GM21529 (cell line): ENCODE results near the gene GRIK4.

ENCODE experiments used
- ATAC-seq: cut with Tn5 transposase; IDR thresholded peaks from one replicate; pipeline ENCODE4 v1.9.1; 2021; ENCODE audit not compliant: unreplicated experiment

The GRIK4 gene

DNA sequence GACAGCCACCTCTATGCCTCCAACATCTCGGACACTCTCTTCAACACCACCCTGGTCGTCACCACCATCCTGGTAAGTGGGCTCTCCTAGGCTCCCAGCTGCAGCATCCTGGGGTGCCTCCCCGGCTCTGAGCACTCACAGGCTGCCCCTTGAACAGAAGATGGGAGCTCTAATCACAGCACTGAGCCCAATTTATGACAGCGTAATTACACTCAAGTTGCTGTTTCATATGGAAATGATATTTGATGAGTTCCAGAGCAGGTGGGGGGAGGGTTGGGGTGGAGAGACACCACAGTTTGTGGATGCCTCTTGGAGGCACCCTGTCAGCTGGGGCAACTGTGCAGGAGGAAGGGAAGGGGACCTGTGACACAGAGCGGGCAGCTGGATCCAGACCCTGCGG, 387.0 kb downstream of the GRIK4 start:
- no peak for ATAC-seq

DNA sequence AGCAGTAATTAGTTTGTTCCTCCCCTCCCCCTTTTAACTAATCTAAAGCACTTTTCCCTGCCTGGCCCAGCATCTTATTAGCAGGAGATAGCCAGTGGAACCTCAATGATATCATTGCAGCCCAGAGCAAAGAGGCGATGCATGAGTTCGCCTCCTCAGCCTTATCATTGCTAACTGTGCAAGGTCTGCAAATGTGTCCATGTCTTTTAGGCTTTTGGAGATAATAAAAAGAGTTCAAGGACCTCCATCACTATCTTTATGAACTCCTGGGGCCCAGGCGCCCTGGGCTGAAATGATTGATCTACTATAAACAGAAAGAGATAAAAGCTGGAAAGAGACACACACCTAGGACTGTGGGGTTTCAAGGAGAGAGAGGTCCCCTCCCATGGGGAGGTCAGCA, 388.2 kb downstream of the GRIK4 start:
- no peak for ATAC-seq

- ATAC-seq, result no peak
Measured at GRCh38 chr11:120900643-120901042, 389.1 kb downstream of the GRIK4 start.

GRCh38 chr11:120903686-120904085, 392.1 kb downstream of the GRIK4 start:
- no peak for ATAC-seq

GRCh38 chr11:120904116-120904515, 392.6 kb downstream of the GRIK4 start:
- no peak for ATAC-seq

DNA sequence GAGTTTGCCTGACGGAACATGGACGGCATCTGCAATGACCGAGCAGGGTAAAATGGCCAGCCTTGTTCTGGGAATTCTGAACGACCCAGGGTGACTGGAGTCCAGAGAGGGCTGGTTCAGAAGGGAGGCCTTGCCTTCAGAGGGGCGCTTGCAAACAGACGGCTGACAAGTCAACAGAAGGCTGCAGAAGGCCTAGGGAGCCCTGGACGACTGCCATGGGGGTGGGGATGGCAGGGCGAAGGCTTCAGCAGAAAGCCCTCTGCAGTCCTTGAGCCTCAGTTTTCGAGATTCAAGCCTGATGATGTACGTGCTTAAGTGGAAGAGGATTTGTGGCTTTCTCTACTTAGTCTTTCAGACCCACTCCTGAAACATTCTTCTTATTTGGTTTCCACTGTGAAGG, 395.2 kb downstream of the GRIK4 start:
- ATAC-seq, result no peak

DNA sequence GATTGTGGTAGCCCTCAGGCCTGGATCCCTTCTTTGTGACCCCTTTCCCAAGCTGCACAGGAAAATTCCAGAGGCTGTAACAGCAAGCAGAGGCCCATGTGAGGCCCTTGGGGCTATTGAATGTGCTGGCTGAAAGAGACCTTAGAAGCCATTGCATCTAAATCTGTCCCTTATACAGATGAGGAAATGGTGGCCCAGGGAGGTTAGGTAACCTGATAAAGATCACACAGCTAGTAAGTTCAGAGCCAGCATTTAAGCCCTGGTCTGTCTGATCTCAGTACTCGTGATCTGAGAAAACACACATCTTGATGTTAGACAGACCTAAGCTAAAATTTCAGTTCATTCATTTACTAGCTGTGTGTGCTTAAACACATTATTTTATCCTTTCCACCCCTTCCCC, 396.4 kb downstream of the GRIK4 start:
- no peak for ATAC-seq

- ATAC-seq, result no peak
Measured at GRCh38 chr11:120908461-120909181, 397.1 kb downstream of the GRIK4 start.

GRCh38 chr11:120909676-120910416, 398.3 kb downstream of the GRIK4 start:
- ATAC-seq, result no peak

DNA sequence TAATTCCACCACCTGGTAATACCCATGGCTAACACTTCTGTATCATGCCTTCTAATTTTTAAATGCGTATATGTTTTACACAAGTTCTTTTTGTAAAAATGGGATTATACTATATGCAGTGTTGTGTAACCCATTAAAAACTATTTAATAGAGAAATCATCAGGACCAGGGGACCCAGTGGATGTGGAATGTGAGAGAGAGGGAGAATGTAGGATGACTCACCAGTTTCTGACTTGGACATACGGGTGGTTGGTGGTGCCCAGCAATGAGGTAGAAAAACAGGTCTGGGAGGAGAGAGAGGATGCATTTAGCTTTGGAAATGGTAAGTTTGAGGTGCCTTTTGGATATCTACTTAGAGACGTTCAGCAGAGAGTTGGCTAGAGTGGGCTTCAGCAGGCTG, 400.4 kb downstream of the GRIK4 start:
- no peak for ATAC-seq

- no peak for ATAC-seq
Measured at GRCh38 chr11:120912504-120912903, 401.0 kb downstream of the GRIK4 start.

DNA sequence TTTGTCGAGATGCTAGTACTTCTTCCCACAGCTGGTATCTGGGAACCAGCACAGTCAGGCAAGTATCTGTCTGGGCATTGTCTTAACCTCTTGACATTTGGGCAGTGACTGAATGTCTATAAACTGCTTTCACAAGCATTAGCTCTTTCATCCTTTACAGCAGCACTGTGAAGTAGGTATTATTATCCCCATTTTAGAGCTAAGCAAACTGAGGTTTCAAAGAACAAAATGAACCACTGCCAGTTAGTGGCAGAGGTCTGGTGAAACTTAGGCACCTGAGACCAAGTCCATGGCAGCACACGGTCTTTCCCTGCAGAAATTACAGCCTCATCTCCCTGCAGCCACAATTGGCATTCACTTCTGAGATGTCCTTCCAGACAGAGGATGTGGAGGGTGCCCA, 401.4 kb downstream of the GRIK4 start:
- ATAC-seq, result no peak

DNA sequence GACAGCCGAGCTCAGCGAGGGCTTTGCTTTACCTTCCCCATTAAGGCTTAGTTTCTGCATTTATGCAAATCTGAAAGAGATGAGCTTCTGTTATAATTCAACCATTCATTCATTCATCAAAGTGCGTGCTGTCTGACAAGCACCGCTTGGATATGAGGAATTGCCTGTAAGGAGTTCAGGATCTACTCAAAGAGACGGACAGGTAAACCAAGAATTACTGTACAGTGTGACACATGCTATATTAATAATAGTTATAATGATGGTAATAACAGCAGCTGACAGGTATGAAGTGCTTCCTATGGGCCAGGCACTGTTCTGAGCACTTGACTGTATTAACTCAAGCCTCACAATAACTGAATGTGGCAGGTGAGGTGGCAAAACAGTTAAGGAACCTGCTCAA, 402.5 kb downstream of the GRIK4 start:
- no peak for ATAC-seq

DNA sequence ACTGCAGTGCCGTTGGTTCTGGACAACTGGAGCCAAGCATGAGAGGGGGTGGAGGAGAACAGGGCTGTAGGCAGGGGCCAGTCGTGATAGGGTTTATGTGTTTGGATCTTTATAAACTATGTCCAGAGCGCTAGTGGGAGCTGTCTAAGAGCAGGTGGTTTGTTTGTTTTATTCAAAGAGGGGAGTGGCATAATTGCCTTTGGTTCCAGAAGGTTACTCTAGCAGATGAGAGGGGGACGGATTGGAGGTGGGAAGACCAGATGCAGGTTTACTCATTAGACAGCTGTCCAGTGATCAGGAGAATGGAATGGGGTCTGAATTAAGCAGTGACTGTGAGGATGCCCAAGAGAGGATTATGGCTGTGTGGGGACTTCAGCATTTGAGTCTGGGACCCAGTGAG, 403.1 kb downstream of the GRIK4 start:
- no peak for ATAC-seq

DNA sequence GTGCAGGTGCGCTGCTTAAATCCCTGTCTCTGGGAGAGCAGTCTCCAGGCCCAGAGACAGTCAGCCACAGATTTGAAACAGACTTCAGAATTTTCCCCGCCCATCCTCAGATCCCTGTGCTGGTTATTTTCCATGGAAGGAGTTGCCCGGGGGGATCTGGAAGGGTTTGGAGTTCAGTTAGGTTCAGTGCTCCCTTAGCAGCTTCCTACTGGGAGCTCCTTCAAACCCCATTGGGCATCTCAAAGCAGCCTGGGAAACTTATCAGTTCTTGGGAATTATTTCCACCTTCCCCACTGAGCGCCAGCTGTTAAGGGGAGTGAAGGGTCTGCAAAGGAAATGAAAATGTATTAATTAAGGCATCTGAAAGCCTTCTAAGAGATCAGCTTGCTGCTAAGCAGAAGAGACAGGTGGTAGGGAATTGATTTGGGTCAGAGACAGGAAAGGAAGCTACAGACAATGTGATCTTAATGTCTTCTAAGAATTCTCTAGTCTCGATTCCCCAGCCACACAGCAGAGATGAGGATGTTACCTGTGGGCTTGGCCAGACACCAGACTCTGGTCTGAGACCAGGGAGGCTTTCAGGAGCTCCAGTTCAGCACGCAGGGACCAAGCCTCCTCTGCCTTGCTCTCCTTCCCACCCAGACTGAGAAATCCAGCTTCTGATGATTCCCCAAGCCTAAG, 406.2 kb downstream of the GRIK4 start:
- no peak for ATAC-seq

GRCh38 chr11:120918257-120918656, 406.7 kb downstream of the GRIK4 start:
- peak; percentile 55 for ATAC-seq

DNA sequence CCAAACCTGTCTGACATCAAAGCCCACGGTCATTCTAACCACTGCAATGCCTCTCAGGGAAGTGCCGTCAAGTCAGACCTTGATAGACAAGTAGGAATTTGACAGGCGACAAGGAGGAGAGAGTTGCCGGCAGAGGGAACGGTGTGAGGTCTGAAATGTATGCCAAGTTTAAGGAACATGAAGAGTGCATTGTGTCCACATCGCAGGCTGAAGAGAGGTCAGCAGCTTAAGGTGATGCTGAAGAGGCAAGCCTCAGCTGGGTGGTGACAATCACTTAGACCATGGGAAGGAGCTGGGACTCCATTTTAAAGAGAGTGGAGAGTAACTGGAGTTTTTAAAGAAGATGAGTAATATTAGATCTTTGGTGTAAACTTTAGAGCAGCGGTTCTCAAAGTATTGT, 407.5 kb downstream of the GRIK4 start:
- no peak for ATAC-seq

- ATAC-seq, result no peak
Measured at GRCh38 chr11:120919566-120919965, 408.0 kb downstream of the GRIK4 start.

- no peak for ATAC-seq
Measured at GRCh38 chr11:120923866-120924508, 412.4 kb downstream of the GRIK4 start.

GRCh38 chr11:120925944-120926343, 414.4 kb downstream of the GRIK4 start:
- peak; percentile 99 for ATAC-seq

- no peak for ATAC-seq
Measured at GRCh38 chr11:120928627-120929026, 417.1 kb downstream of the GRIK4 start.

GRCh38 chr11:120929090-120929489, 417.5 kb downstream of the GRIK4 start:
- ATAC-seq, result no peak
